ENCODE measurements around the gene PIP. TPM values are rescaled to one million over a fixed set of nuclear protein-coding genes. Genes with fewer than 3 reads are reported as not detected.
"Not testable (repeated sequence)": the region's sequence is repeated elsewhere in the genome, so short reads cannot be mapped to it uniquely, and the experiment has no call there.

Gene PIP
- total RNA-seq, 1 experiment from 2014 or later: not detected

DNA sequence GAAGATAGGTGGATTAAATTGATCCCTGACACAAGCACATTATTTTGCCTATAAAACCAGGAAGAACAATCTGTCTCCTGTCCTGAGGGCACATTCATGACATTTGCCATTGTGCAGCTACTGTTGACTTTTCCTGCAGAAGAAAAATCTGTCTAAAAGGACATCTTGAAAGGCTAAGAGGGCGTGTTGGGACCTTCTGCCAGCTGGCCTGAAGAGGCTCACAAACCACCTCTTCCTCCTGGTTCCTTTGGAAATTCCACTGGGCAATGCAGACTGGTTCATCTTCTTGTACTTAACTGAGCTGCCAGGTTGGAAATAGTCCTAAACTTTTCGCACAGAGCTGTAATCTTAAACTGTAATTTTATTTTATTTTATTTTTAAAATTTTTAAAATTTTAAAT, 35.7 kb upstream of the PIP start:
- ChIA-PET CTCF (no interaction called here), POLR2A (no interaction called here)
- Histone ChIP-seq H3K27me3 (ENCODE audit: control insufficient read depth, insufficient read depth, low read length) (no peaks in the 10 kb centered on the region), H3K4me1 (ENCODE audit: control insufficient read depth, insufficient read depth, low read length) (no peaks in the 10 kb centered on the region), H3K9me3 (ENCODE audit: control insufficient read depth, insufficient read depth, low read depth, low read length) (0 out of 2 replicates have a peak, but pooled peaks cover 5% of the 10 kb centered on the region), H3K4me3 (ENCODE audit: low read depth in 2 of 2, low read length in 2 of 2) (no peak overlapping the region), H3K27ac (ENCODE audit: low read length) (no peak overlapping the region), H3K36me3 (ENCODE audit: control insufficient read depth, insufficient read depth, low read length) (no peaks in the 10 kb centered on the region)
- DNase-seq (ENCODE audit: low read depth, low spot score) (no peak), ATAC-seq (no peak)
- no TSS peak for BruUV-seq (replicated peaks)
- TF ChIP-seq POLR2AphosphoS5 (IDR thresholded peaks at IDR 0.05; ENCODE audit: low read depth, low read length): no peak
- TF ChIP-seq, protein P1, sequence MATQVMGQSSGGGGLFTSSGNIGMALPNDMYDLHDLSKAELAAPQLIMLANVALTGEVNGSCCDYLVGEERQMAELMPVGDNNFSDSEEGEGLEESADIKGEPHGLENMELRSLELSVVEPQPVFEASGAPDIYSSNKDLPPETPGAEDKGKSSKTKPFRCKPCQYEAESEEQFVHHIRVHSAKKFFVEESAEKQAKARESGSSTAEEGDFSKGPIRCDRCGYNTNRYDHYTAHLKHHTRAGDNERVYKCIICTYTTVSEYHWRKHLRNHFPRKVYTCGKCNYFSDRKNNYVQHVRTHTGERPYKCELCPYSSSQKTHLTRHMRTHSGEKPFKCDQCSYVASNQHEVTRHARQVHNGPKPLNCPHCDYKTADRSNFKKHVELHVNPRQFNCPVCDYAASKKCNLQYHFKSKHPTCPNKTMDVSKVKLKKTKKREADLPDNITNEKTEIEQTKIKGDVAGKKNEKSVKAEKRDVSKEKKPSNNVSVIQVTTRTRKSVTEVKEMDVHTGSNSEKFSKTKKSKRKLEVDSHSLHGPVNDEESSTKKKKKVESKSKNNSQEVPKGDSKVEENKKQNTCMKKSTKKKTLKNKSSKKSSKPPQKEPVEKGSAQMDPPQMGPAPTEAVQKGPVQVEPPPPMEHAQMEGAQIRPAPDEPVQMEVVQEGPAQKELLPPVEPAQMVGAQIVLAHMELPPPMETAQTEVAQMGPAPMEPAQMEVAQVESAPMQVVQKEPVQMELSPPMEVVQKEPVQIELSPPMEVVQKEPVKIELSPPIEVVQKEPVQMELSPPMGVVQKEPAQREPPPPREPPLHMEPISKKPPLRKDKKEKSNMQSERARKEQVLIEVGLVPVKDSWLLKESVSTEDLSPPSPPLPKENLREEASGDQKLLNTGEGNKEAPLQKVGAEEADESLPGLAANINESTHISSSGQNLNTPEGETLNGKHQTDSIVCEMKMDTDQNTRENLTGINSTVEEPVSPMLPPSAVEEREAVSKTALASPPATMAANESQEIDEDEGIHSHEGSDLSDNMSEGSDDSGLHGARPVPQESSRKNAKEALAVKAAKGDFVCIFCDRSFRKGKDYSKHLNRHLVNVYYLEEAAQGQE (IDR thresholded peaks at IDR 0.05; ENCODE audit: insufficient read depth in 1 of 2, low read depth in 2 of 2, low read length in 1 of 2): no peak
- no peak for TF ChIP-seq SIN3A (IDR thresholded peaks at IDR 0.05; ENCODE audit: borderline replicate concordance, insufficient read depth, low read depth, low read length)
- no peak for TF ChIP-seq TCF7L2 (IDR thresholded peaks at IDR 0.05; ENCODE audit: low read depth, low read length)
- TF ChIP-seq CTCF (IDR thresholded peaks at IDR 0.05): no peak
- in situ Hi-C loops (cut with HindIII; ENCODE audit: low pct_unique_long_range_greater_than_20kb, low sequenced_read_pairs) (no loop called here), intact Hi-C loops (cut with micrococcal nuclease; ENCODE audit: unreplicated experiment) (no loop called here)

GRCh38 chr7:143099579-143099978, 32.3 kb upstream of the PIP start:
- H3K36me3 ChIP-seq (ENCODE audit: control insufficient read depth, insufficient read depth, low read length); POLR2A ChIA-PET; H3K27me3 ChIP-seq (ENCODE audit: control insufficient read depth, insufficient read depth, low read length); DNase-seq (ENCODE audit: low read depth, low spot score); intact Hi-C loops (cut with micrococcal nuclease; ENCODE audit: unreplicated experiment); H3K4me1 ChIP-seq (ENCODE audit: control insufficient read depth, insufficient read depth, low read length); ATAC-seq; in situ Hi-C loops (cut with HindIII; ENCODE audit: low pct_unique_long_range_greater_than_20kb, low sequenced_read_pairs); H3K9me3 ChIP-seq (ENCODE audit: control insufficient read depth, insufficient read depth, low read depth, low read length); CTCF ChIA-PET; H3K27ac ChIP-seq (ENCODE audit: low read length); BruUV-seq (replicated peaks); H3K4me3 ChIP-seq (ENCODE audit: low read depth in 2 of 2, low read length in 2 of 2): not testable (repeated sequence)

DNA sequence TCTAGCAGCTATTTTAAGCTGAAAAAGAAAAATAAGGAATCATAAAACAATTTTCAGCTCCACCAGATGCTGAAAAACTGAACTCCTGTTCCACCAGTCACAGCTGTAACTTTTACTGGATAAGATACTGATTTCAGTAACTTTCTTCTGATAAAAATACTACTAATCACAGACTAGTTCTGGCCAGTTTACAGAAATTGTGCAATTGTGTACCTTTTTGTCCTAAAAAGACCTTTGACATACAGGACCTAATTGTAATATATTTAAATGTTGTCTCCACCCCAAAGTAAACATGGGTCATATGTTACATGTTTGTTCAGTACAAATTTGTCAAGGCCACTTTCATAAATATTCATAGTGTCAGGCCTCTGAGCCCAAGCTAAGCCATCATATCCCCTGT, 27.1 kb upstream of the PIP start:
- intact Hi-C loops (cut with micrococcal nuclease; ENCODE audit: unreplicated experiment) (no loop called here), in situ Hi-C loops (cut with HindIII; ENCODE audit: low pct_unique_long_range_greater_than_20kb, low sequenced_read_pairs) (no loop called here)
- Histone ChIP-seq H3K36me3 (ENCODE audit: control insufficient read depth, insufficient read depth, low read length) (no peaks in the 10 kb centered on the region), H3K27me3 (ENCODE audit: control insufficient read depth, insufficient read depth, low read length) (no peaks in the 10 kb centered on the region), H3K4me3 (ENCODE audit: low read depth in 2 of 2, low read length in 2 of 2) (no peak overlapping the region), H3K27ac (ENCODE audit: low read length) (no peak overlapping the region), H3K4me1 (ENCODE audit: control insufficient read depth, insufficient read depth, low read length) (no peaks in the 10 kb centered on the region), H3K9me3 (ENCODE audit: control insufficient read depth, insufficient read depth, low read depth, low read length) (no peaks in the 10 kb centered on the region)
- POLR2A ChIA-PET: no interaction called here
- CTCF ChIA-PET: no interaction called here
- no peak for TF ChIP-seq POLR2AphosphoS5 (IDR thresholded peaks at IDR 0.05; ENCODE audit: low read depth, low read length)
- no peak for TF ChIP-seq TCF7L2 (IDR thresholded peaks at IDR 0.05; ENCODE audit: low read depth, low read length)
- TF ChIP-seq, protein P1 (IDR thresholded peaks at IDR 0.05; ENCODE audit: insufficient read depth in 1 of 2, low read depth in 2 of 2, low read length in 1 of 2): no peak
- no peak for TF ChIP-seq SIN3A (IDR thresholded peaks at IDR 0.05; ENCODE audit: borderline replicate concordance, insufficient read depth, low read depth, low read length)
- TF ChIP-seq CTCF (IDR thresholded peaks at IDR 0.05): no peak
- no TSS peak for BruUV-seq (replicated peaks)
- no peak for ATAC-seq
- DNase-seq (ENCODE audit: low read depth, low spot score): no peak

GRCh38 chr7:143108019-143108418, 23.9 kb upstream of the PIP start:
- H3K4me3 ChIP-seq (ENCODE audit: low read depth in 2 of 2, low read length in 2 of 2); ATAC-seq; H3K9me3 ChIP-seq (ENCODE audit: control insufficient read depth, insufficient read depth, low read depth, low read length); intact Hi-C loops (cut with micrococcal nuclease; ENCODE audit: unreplicated experiment); H3K4me1 ChIP-seq (ENCODE audit: control insufficient read depth, insufficient read depth, low read length); H3K27me3 ChIP-seq (ENCODE audit: control insufficient read depth, insufficient read depth, low read length); CTCF ChIA-PET; H3K27ac ChIP-seq (ENCODE audit: low read length); DNase-seq (ENCODE audit: low read depth, low spot score); H3K36me3 ChIP-seq (ENCODE audit: control insufficient read depth, insufficient read depth, low read length); in situ Hi-C loops (cut with HindIII; ENCODE audit: low pct_unique_long_range_greater_than_20kb, low sequenced_read_pairs); BruUV-seq (replicated peaks); POLR2A ChIA-PET: not testable (repeated sequence)
